Activated CD4-positive, alpha-beta memory T cell treated with anti-CD3 and anti-CD28 coated beads for 36 hours (primary cell): ENCODE measurements around the gene PHF21A. TPM values are rescaled to one million over a fixed set of nuclear protein-coding genes. Genes with fewer than 3 reads are reported as not detected.

Experiments
- CTCF ChIA-PET: fragments of 350-600 bp; sonication (Branson Sonifier 250); formaldehyde crosslinking; loops from one replicate; lab custom pipeline; 2021; ENCODE audit warnings: antibody characterized with exemption, inconsistent platforms; lab: Charles Lee
- POLR2A ChIA-PET: fragments of 350-600 bp; sonication (Branson Sonifier 250); formaldehyde crosslinking; loops from one replicate; lab custom pipeline; 2021; ENCODE audit warnings: antibody characterized with exemption; lab: Charles Lee
- DNase-seq: peaks from one replicate; pipeline ENCODE4 v3.0.0-alpha.2; 2020
- H3K27ac Mint-ChIP-seq: one replicate; pipeline ENCODE4 v1.8.0; 2021; ENCODE audit warnings: mixed read lengths
- H3K27me3 Mint-ChIP-seq: one replicate; pipeline ENCODE4 v1.8.0; 2021; ENCODE audit warnings: mixed read lengths
- H3K36me3 Mint-ChIP-seq: one replicate; pipeline ENCODE4 v1.8.0; 2021; ENCODE audit warnings: mixed read lengths
- H3K4me1 Mint-ChIP-seq: one replicate; pipeline ENCODE4 v1.8.0; 2021; ENCODE audit warnings: low read depth, mixed read lengths
- H3K4me3 Mint-ChIP-seq: one replicate; pipeline ENCODE4 v1.8.0; 2021; ENCODE audit warnings: mild to moderate bottlenecking, mixed read lengths
- H3K9me3 Mint-ChIP-seq: one replicate; pipeline ENCODE4 v1.8.0; 2021; ENCODE audit warnings: mixed read lengths
- intact Hi-C: fragments of 100-400 bp; cut with micrococcal nuclease; formaldehyde crosslinking; loops from one replicate; pipeline ENCODE4 v1.15.1; 2023
- total RNA-seq, 2 experiments: library from RNA; stranded (reverse); gene quantifications; one replicate each; pipeline ENCODE4 v1.2.3, GENCODE V29; 2021

The PHF21A gene
- total RNA-seq, 2 experiments from 2014 or later = 38.0 to 40.0 TPM

DNA sequence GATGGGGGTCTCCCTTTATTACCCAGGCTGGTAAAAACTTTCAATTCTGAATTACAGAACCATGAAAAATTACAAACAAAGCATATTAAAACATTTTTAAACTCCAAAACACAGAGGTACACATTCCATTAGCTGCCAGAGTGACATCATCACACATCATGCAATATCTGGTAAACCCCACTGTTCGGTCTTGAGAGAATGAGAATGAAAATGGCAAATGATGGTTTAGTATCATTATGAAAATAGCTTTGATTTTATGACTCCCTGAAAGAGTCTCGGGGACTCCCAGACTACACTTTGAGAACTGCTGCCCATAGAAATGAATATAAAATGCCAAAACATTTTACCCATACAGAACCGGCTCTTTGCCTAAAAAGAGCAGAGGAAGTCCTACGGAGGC lies 180.0 kb downstream of the PHF21A start:
- Mint-ChIP-seq H3K36me3 (peaks cover 14% of the 10 kb centered on the region), H3K27me3 (no peaks in the 10 kb centered on the region), H3K9me3 (no peaks in the 10 kb centered on the region), H3K4me1 (peaks cover 3% of the 10 kb centered on the region), H3K27ac (no peak overlapping the region), H3K4me3 (no peak overlapping the region)
- ChIA-PET POLR2A (no interaction called here), CTCF (interaction anchor here (1.0 kb wide), 1 partner anchor 24 kb away, joined by 4 read pairs; no protein-coding TSS in a partner anchor)
- no peak for DNase-seq
- intact Hi-C loops = no loop called here

DNA sequence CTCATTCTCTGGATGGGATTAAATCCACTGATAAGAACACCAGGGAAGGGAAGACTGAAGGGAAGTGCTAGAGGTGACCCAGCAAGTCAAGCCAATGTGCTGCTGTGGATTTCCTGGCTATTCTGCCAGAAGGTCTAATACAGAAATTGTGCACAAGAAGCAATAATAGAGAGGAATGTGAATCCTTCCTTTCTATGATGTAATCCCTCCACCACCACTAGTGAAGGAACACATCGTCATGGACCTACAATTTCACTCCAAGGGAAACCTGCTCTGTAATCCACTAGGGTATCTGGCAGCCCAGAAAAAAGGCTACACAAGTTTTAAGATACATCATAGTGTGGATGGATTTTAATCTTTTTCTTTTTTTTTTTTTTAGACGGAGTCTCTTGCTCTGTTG lies 181.4 kb downstream of the PHF21A start:
- no peak for DNase-seq
- ChIA-PET POLR2A (no interaction called here), CTCF (interaction anchor here (1.1 kb wide), 1 partner anchor 25 kb away, joined by 3 read pairs; no protein-coding TSS in a partner anchor)
- no peak overlapping the region for H3K4me3 Mint-ChIP-seq
- no peak overlapping the region for H3K27ac Mint-ChIP-seq
- intact Hi-C loops = no loop called here
- H3K9me3 Mint-ChIP-seq = no peaks in the 10 kb centered on the region
- H3K36me3 Mint-ChIP-seq = peaks cover 11% of the 10 kb centered on the region
- H3K27me3 Mint-ChIP-seq = no peaks in the 10 kb centered on the region
- H3K4me1 Mint-ChIP-seq = peaks cover 3% of the 10 kb centered on the region

DNA sequence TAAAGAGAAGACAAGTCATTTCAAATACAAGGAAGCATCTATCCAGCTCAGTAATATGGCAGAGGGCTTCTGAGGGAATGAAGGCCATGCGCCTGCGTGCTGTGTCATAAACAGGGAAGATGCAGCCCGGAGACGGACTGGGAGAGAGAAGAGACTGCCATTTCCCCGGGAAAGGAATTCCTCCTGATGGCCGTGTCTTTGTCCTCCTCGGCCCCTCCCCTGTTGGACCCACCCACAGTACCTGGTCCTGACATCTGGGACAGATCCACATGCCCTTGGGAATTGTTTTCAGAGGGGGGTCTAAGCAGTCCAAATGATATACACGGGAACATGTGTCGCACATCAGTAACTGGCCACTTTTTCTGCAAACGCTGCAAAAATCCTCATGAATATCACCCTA lies 183.3 kb downstream of the PHF21A start:
- Mint-ChIP-seq H3K4me3 (no peak overlapping the region), H3K27ac (no peak overlapping the region), H3K27me3 (no peaks in the 10 kb centered on the region), H3K4me1 (peaks cover 3% of the 10 kb centered on the region), H3K36me3 (peaks cover 12% of the 10 kb centered on the region), H3K9me3 (no peaks in the 10 kb centered on the region)
- intact Hi-C loops = no loop called here
- no peak for DNase-seq
- CTCF ChIA-PET = no interaction called here
- POLR2A ChIA-PET = no interaction called here

DNA sequence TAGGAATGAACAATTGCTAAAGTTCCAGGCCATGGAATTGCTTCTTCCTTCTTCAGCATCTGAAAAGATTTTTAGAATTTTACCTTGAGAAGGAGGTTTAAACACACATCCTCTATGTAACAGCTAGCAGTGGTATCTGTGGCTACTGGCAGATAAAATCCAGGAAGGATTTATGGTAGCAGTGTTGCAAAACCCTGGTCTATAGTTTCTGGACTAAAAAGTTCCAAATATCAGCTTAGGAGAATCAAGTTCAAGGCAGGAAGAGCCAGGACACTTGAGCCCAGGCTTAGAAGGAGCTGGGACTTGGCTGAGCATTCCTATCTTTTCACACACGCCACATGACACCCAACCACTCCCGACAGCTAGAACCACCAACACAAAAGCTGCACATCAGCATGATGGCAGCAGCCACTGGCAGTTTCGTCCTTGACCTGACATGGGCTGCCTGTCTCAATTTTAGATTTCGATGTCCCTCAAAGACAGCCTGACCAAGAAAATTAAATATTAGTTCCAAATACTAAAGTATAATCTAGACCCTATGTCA lies 184.7 kb downstream of the PHF21A start:
- Mint-ChIP-seq H3K27me3 (no peaks in the 10 kb centered on the region), H3K27ac (no peak overlapping the region), H3K4me1 (peaks cover 5% of the 10 kb centered on the region), H3K4me3 (no peak overlapping the region), H3K36me3 (peaks cover 8% of the 10 kb centered on the region), H3K9me3 (no peaks in the 10 kb centered on the region)
- no peak for DNase-seq
- POLR2A ChIA-PET = no interaction called here
- CTCF ChIA-PET = interaction anchor here (1.1 kb wide), 1 partner anchor 70 kb away, joined by 8 read pairs; no protein-coding TSS in a partner anchor
- intact Hi-C loops = no loop called here

DNA sequence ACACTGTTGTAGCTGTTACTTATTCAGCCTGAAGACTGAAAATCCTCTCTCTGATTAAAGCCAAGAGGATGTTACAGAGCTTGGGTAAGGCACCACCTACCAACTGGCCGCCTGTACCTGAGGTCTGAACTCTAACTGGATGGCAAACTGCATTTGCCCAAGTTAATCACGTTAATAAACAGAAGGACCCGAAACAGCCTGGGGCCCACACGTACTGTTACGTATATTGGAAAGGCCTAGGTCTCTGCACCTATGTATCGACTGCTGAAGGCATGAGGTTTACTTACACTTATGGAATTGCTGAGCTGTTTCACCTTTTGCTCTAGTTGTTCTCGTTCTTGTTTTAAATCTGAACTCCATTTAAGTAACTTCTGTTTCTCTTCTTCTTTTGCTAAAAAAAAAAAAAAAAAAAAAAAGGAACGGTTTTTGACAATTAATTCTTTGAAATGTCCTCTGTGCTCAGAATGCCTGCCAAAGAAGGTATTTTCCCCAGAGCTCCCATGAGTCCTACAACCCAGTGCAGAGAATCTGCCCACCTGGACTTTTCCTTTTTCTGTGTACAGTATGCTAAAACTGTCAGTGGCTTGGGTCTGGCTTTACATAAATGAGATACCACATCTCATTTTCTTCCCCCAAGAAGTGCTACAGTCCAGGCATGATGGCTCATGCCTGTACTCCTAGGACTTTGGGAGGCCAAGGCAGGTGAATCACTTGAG lies 185.7 kb downstream of the PHF21A start:
- H3K9me3 Mint-ChIP-seq = no peaks in the 10 kb centered on the region
- peaks cover 8% of the 10 kb centered on the region for H3K36me3 Mint-ChIP-seq
- CTCF ChIA-PET = no interaction called here
- no peak overlapping the region for H3K27ac Mint-ChIP-seq
- no peak overlapping the region for H3K4me3 Mint-ChIP-seq
- POLR2A ChIA-PET = no interaction called here
- peaks cover 12% of the 10 kb centered on the region for H3K4me1 Mint-ChIP-seq
- no peaks in the 10 kb centered on the region for H3K27me3 Mint-ChIP-seq
- intact Hi-C loops = no loop called here
- no peak for DNase-seq

DNA sequence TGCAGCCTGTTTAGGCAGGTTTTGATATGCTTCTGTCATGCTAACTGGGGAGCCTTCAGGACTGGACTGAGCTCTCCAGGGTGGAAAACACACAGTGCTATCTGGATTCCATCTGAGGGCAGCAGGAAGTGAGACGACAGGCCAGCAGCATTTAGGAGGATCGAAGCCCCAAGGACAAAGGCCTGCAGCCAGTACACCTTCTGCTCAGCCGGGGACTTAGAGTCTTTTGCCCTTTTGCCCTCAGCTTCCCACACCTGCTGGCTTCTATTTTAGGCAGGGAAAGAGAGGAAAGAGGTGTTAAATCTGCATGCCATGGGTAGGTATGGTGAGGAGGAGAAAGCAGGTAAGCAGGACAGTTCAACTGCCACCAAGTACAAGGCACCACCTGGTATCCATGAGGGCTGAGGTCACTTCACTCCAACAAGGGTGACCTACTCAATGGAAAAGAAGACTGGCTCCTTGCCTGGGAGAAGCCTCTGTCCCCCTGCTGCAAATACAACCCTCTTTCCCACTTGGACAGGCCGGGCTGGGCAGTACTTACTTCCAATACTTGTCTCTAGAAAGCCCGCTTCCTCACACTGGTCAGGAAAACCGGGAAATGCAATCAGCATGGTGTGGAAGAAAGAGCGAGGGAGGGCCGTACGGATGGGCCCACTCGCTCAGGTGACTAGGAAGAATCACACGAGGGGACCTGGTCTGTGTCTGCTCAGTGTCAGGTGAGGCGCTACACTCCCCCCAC lies 186.5 kb downstream of the PHF21A start:
- CTCF ChIA-PET = no interaction called here
- no peaks in the 10 kb centered on the region for H3K9me3 Mint-ChIP-seq
- H3K4me1 Mint-ChIP-seq = peaks cover 20% of the 10 kb centered on the region
- intact Hi-C loops = no loop called here
- POLR2A ChIA-PET = no interaction called here
- no peak overlapping the region for H3K4me3 Mint-ChIP-seq
- no peak for DNase-seq
- H3K27ac Mint-ChIP-seq = no peak overlapping the region
- no peaks in the 10 kb centered on the region for H3K27me3 Mint-ChIP-seq
- H3K36me3 Mint-ChIP-seq = peaks cover 8% of the 10 kb centered on the region

DNA sequence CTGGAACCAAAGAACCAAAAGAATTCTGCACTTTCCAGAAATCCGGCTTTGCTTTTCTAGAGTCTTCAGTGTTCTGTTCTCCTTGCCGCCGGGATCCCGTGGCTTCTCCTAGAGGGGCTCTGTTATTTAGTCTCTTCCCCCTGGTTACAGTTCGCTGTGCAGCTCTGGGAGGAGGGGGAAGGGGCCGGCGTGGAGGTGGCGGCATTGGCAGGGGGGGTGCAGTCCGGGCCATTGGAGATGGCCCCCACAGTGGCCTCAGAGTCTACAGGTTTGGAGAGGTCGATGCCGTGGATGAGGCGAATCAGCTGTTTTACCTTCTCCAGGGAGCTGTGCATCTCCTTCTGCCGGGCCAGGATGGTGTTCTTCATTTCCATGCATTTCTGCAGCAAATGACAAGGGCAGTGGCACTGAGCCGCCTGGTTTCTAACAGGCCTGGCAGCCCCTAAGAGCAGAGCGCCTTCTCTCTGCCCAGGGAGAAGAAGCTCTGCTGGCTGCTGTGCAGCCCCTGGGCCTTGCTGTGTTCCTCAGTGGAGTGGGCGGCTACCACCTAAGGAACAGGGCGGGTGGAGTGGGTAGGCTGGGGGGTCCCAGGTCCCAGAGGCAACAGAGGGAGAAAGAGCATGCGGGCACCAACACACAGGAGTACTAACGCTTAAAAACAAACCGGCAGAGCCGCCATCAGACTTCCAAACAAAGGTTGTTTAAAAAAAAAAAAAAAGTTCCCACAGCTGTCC lies 187.2 kb downstream of the PHF21A start:
- intact Hi-C loops = no loop called here
- Mint-ChIP-seq H3K4me3 (no peak overlapping the region), H3K27ac (no peak overlapping the region), H3K27me3 (no peaks in the 10 kb centered on the region), H3K9me3 (no peaks in the 10 kb centered on the region), H3K4me1 (peaks cover 26% of the 10 kb centered on the region), H3K36me3 (peaks cover 8% of the 10 kb centered on the region)
- no peak for DNase-seq
- CTCF ChIA-PET = no interaction called here
- POLR2A ChIA-PET = no interaction called here

DNA sequence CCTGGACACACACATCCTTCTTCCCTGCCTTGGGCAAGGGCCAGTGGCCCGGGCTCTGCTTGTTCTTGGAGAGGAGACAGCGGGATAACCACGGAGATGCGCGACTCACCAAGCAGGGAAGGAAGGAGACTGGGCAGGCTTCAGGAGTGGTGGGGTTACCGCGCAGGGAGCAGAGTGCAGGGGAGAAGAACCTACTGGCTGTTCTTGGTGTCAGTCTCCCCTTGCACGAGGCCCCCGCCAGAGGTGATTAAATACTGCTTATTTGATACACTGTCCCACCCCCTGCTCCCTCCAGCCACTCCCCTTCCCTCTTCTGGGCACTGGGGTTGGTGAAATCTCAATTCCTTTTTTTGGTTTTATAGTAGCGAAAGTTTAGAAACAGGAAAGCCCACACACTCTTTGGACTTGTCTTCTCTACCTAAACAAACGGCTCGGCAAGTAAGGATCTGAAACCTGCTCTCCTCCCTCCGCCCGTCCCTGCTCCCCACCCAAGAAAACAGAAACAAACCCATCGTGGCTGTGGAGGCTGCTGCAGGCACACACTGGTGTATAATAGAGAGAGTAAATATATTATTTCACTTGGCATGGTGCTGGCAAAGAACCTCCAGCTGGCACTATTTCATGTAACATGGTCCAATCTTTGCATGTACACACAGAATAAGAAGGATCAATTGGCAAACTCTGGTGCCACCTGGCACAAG lies 188.0 kb downstream of the PHF21A start:
- Mint-ChIP-seq H3K4me3 (no peak overlapping the region), H3K27me3 (no peaks in the 10 kb centered on the region), H3K9me3 (no peaks in the 10 kb centered on the region), H3K27ac (no peak overlapping the region), H3K36me3 (peaks cover 8% of the 10 kb centered on the region), H3K4me1 (peaks cover 26% of the 10 kb centered on the region)
- ChIA-PET POLR2A (no interaction called here), CTCF (no interaction called here)
- intact Hi-C loops = no loop called here
- DNase-seq = no peak

DNA sequence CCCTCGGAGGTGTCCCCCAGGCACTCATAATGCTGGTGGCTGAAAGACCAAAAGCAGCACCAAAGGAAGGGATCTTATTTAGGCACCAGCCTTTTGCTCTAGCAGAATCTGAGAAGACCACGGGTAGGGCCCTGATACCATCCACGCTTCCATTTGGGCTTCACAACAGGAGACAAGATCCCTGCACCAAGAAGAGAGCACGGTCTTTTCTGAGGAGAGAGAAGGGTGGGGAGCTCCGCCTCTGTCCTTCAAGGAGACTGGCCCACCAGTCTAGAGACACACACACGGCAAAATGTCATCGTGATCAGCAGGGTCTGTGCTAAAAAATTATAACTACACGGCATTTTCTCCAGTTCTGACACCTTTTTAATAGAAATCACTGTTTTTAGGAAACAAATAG lies 189.0 kb downstream of the PHF21A start:
- Mint-ChIP-seq H3K9me3 (no peaks in the 10 kb centered on the region), H3K27me3 (no peaks in the 10 kb centered on the region), H3K4me1 (peaks cover 30% of the 10 kb centered on the region), H3K4me3 (no peak overlapping the region), H3K36me3 (peaks cover 8% of the 10 kb centered on the region), H3K27ac (no peak overlapping the region)
- ChIA-PET POLR2A (no interaction called here), CTCF (interaction anchor here (1.5 kb wide), 1 partner anchor 33 kb away, joined by 3 read pairs; no protein-coding TSS in a partner anchor)
- no peak for DNase-seq
- intact Hi-C loops = no loop called here

DNA sequence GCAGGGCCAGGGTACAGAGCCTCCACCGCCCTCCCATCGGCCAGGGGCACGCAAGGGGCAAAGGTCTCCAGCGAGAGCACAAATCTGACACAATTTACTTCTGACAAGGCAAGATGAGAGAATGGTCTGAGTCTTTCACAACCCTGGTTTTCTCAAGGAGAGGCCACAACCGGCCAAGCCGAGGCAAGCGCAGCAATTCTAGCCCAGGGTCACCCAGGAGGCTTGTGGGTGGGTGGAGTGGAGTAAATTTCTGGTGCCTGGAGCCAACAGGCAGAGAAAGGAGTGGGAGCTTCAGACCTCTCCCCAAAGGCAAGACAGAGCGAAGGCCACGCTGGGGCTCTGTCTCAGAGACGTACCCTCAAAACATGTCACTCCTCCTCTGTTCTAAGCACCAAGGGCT lies 189.5 kb downstream of the PHF21A start:
- Mint-ChIP-seq H3K4me3 (no peak overlapping the region), H3K27ac (peak overlapping the region; percentile 8), H3K9me3 (no peaks in the 10 kb centered on the region), H3K4me1 (peaks cover 33% of the 10 kb centered on the region), H3K36me3 (peaks cover 6% of the 10 kb centered on the region), H3K27me3 (no peaks in the 10 kb centered on the region)
- POLR2A ChIA-PET = no interaction called here
- intact Hi-C loops = no loop called here
- DNase-seq = no peak
- CTCF ChIA-PET = interaction anchor here (1.5 kb wide), 1 partner anchor 33 kb away, joined by 3 read pairs; no protein-coding TSS in a partner anchor

DNA sequence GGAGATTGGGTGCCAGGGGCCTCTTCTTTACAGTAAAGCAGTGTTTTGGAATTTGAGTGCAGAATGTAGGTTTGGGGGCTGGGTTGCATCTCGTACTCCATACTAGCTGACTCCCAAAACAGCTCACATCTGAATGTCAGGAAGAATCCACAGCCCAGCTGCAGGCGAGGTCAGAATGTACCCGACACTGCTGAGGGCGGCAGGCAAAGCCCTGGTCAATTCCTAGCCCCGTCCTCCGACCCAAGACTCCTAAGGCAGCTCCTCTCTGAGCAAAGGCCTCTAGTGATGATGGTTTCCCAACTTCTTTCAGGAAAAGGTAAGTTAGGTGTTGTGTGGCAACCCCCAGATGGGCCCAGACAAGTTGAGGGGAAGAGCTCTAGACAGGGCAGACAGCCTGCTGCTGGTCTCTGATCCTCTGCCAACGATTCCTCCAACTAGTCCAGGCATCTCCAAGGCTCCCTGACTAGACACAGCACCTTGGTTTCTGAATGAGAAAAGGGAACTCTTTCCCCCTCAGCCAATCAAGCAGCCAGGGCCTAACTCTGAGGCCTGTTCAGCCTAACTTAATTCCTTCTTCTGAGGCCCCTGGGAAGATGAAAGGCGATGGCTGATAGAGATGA lies 190.2 kb downstream of the PHF21A start:
- H3K9me3 Mint-ChIP-seq = no peaks in the 10 kb centered on the region
- intact Hi-C loops = no loop called here
- no peak overlapping the region for H3K4me3 Mint-ChIP-seq
- peaks cover 4% of the 10 kb centered on the region for H3K36me3 Mint-ChIP-seq
- peaks cover 33% of the 10 kb centered on the region for H3K4me1 Mint-ChIP-seq
- DNase-seq = no peak
- CTCF ChIA-PET = interaction anchor here (0.8 to 2.2 kb wide), 5 partner anchors 34 to 1004 kb away, joined by 3 to 9 read pairs (median 4); no protein-coding TSS in a partner anchor
- H3K27ac Mint-ChIP-seq = peak overlapping the region; percentile 75
- POLR2A ChIA-PET = no interaction called here
- no peaks in the 10 kb centered on the region for H3K27me3 Mint-ChIP-seq
